ENCODE results near the gene ARRB1. TPM values are rescaled to one million over a fixed set of nuclear protein-coding genes. Genes with fewer than 3 reads are reported as not detected.
"Not testable (repeated sequence)": the region's sequence is repeated elsewhere in the genome, so short reads cannot be mapped to it uniquely, and the experiment has no call there.

ARRB1 gene
- total RNA-seq = 44.5 and 52.1 TPM in 2 replicates

DNA sequence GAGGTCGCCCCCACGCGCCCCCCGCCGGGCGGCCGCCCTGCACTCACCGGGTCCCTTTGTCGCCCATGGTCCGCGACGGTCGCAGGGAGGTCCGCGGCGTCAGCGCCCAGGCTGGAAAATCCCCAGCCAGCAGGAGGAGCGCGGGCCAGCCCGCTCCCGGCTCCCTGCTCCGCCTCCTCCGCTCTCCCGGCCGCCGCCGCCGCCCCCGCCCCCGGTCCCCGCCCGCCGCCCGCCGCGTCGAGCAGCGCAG is at the start of gene ARRB1:
ARRB1 (minus strand) TSS at position 121 of the 250 bp plus-strand sequence; CDS start at position 67, 54 bp downstream.
- intact Hi-C loops (cut with micrococcal nuclease) = loop anchor here (1.0 to 2.0 kb wide), 3 partner anchors 11 to 71 kb away; no protein-coding TSS in a partner anchor

DNA sequence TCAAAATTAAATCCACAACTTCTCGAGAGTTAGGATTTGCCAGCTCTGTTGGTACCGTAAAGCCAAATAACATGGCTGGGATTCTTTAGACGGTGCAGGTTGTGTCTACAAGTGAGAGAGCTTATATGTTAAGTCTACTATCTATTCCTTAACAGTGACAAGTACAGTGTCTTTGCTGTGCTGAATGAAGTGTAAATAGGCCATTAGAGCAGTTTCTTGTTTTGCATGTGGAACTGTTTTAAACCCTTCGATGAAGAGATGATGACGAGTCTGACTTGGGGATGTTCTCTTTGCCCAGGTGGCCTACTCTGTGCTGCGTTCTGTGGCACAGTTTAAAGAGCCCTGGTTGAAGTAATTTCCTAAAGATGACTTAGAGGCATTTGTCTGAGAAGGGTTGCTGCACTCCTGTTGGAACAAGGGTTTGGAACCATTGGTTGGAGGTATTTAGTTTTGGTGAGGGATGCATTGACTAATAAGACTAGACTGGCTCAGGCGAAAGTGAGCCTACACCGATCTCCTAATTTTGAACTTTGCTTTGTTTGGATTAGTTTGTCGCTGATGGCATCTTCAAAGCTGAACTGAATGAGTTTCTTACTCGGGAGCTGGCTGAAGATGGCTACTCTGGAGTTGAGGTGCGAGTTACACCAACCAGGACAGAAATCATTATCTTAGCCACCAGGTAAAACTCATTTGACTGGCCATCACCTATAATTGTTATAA is 48.8 kb upstream of the ARRB1 start:
- intact Hi-C loops (cut with micrococcal nuclease) = no loop called here

DNA sequence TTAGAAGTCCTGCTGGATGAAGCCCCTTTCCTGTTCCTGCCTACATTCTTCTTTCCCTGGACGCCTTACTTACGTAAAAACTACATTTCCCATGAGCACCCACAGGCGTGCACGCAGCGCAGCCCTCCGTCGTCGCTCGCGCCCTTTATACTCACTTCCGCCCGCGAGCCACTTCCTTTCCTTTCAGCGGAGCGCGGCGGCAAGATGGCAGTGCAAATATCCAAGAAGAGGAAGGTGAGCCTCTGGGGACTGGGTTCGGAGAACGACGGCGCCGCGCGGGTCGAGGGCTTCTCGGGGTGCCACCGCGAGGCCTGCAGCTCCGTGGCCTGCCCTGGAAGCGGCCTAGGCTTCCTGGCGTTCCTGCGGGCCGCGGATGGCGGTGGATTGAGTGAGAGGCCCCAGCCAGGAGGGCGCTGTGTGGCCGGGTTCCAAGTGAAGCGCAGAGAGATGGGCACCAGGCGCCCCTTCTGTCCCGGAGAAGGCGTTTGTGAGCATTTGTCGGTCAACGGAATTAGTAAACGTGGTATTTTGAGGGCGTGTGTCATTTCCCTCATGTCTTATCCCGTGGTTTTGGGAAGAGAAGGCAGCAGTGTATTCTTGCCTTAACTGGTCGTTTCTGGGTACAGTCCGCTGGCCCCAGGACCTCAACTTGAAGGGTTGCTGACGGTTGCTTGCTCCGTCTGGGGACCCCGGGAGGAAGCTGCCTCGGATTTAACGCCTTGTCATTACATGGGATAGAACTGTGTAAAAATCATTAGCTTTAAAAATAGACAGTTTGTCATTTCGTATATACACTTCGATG is 48.1 kb upstream of the ARRB1 start, which contains the start of gene RPS3:
RPS3 (plus strand) TSS at position 175 of the 802 bp plus-strand sequence; CDS start at position 205, 30 bp downstream.
- intact Hi-C loops (cut with micrococcal nuclease) = loop anchor here (1.0 to 2.0 kb wide), 8 partner anchors 11 to 450 kb away; partner anchors contain the start of genes NEU3, SERPINH1, SPCS2 and UVRAG

DNA sequence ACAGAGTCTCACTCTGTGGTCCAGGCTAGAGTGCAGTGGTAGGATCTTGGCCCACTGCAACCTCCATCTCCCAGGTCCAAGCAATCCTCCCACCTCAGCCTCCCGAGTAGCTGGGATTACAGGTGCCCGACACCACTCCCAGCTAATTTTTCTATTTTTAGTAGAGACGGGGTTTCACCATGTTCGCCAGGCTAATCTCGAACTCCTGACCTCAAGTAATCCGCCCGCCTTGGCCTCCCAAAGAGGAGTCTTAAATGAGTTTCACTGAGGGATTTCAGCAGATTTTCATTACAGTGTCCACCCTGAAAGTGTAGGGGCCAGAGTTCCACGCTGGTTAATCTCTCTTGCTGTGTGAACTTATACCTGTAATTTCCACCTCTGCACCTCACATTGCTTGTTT is 47.4 kb upstream of the ARRB1 start:
- intact Hi-C loops (cut with micrococcal nuclease) = loop anchor here (1.0 to 2.0 kb wide), 8 partner anchors 11 to 450 kb away; partner anchors contain the start of genes NEU3, SERPINH1, SPCS2 and UVRAG

DNA sequence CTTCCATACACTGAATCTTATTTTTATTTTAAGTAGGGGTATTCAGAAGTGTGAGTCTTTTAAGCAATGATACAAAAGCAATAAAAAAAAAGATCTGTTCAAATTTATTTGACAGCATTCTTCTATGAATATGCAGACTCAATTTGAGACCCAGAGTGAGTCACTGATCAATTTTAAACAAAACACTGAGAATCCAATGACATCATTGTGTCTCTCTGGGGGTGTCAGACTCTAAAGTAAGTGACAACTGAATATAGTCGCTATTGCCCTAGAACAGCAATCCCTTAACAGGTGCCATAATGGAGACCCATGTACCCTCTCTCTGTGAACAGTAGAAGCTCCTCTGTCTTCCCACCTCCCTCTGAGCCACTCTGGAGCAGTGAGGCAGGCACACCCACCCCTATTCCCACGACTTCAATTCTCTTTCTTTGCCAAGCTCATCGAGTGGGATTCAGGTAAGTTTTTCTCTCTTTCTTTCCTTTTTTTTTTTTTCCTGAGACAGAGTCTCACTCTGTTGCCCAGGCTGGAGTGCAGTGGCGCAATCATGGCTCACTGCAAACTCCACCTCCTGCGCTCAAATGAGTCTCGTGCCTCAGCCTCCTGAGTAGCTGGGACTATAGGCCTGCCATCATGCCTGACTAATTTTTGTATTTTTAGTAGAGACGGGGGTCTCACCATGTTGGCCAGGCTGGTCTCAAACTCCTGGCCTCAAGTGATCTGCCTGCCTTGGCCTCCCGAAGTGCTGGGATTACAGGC is 42.8 kb upstream of the ARRB1 start:
- intact Hi-C loops (cut with micrococcal nuclease) = no loop called here

DNA sequence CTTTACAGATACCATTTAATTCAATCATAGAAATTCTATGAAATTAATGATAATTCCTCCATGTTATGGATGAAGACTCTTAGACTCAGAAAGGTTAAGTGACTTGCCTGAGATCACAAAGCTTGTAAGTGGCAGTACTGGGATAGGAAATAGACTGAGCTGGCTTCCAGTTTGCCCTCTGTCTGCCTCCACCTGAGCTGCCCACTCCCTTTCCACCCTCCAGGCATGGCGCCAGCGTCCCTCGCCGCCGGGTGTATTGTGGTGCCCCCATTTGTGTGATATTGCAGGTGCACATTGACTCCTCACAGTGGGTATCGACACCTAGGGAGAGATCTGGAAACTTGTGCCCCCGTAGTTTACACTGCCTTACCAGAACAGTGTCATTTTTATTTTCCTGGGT is 38.5 kb upstream of the ARRB1 start:
- intact Hi-C loops (cut with micrococcal nuclease) = loop anchor here (2.0 kb wide), 1 partner anchor 189 kb away; no protein-coding TSS in a partner anchor

DNA sequence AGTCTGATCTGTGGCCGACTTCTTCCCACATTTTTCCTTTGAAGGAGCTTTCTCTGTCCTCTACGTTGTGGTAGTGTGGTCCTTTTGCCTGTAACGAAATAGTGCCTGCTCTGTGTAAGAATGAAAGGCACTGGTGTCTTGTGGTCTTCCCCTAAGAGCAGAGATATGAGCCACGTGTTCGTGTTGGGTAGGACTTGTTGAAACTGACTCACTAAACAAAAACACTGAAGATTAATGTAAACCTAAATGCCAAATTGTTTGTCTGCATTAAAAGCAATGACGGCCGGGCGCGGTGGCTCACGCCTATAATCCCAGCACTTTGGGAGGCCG is 37.8 kb upstream of the ARRB1 start:
- intact Hi-C loops (cut with micrococcal nuclease) = loop anchor here (2.0 kb wide), 1 partner anchor 190 kb away; no protein-coding TSS in a partner anchor

DNA sequence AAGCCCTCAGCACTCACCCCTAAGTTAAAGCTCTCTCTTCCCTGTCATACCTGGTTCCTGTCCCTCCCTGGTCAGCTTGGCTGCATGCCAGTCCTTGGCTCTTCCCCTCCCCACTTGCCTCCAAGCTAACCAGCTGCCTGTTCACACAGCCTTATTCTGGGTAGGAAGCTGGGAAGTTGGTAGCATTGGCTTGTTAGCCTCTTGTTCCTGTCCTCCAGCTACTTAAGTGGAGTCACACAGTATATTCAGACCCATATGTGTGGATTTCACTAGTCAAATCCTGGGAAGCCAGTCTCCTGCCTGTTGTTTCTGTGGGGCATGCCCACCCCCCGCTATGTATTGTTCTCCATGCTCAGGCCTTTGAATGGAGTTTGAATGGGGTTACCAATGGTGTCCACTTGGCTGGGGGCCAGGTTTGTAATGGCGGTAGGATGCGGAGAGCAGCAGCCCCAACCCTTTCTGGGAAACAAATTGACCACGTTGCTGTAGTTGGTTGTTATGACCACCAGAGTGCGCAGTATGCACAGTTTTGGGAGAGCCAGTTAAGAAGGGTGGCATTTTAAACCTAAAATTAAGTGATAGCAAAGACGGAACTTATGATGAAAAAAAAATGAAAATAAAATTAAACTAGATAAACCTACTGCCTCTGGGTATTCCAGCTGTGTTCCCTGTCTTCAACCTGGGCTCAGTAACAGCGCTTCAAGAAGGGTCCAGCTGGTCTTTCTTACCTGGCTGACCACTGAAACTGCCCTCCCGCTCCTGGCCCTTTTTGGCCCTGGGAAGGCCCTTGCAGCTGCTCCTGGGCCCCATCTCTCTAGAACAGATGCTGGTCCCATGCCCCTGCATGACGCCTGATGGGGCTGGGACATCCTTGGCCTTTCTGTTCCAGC is 37.2 kb upstream of the ARRB1 start:
- intact Hi-C loops (cut with micrococcal nuclease) = loop anchor here (1.0 to 2.0 kb wide), 8 partner anchors 11 to 479 kb away; partner anchors contain the start of gene RPS3

DNA sequence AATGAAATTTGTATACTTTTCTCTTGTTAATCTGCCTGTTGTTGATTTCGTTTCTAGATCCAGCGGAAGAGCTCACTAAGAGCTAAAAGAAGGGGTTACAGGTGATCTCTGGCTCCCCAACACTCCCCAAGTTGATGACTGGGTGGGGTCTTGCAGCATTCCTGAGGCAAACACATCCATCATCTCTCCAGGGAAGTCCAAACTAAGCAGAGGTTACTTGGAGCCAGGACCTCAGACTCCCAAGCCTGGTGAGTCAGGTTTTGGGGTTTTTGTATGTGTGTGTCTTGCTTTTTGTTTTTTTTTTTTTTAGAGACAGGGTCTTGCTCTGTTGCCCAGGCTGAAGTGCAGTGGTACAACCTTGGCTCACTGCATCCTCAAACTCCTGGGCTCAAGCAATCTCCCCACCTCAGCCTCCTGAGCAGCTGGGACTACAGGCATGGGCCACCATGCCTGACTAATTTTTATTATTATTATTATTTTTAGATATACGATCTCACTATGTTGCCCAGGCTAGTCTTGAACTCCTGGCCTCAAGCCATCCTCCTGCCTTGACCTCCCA is 36.4 kb upstream of the ARRB1 start:
- intact Hi-C loops (cut with micrococcal nuclease) = loop anchor here (1.0 to 2.0 kb wide), 8 partner anchors 11 to 479 kb away; partner anchors contain the start of gene RPS3

DNA sequence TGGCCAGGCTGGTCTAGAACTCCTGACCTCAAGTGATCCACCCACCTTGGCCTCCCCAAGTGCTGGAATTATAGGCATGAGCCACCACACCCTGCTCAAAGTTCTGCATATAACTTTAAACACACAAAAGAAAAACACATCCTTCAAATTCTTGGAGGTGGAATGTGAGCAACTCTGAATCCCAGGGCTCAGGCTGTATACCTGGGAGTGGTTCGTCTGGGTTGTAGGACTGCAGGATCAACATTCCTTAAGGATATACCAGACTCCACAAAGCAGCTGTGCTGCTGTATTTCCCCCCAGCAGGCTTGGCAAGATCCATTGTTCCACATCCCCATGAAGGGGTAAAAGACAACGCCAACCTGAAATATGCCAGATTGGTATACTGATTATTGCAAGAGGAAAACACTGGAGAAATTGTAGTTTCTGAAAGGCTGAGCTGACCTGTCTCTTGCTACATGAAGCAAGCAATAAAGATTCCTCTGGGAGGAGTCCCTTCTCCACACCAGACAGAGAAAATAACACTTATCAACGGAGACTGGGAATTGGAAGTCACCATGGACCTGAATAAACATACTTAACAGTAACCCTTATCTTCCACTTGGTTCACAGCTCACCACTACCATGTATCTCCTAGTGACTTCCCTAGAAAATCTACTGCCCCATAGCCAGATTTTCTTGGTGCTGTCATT is 35.6 kb upstream of the ARRB1 start:
- intact Hi-C loops (cut with micrococcal nuclease) = no loop called here

DNA sequence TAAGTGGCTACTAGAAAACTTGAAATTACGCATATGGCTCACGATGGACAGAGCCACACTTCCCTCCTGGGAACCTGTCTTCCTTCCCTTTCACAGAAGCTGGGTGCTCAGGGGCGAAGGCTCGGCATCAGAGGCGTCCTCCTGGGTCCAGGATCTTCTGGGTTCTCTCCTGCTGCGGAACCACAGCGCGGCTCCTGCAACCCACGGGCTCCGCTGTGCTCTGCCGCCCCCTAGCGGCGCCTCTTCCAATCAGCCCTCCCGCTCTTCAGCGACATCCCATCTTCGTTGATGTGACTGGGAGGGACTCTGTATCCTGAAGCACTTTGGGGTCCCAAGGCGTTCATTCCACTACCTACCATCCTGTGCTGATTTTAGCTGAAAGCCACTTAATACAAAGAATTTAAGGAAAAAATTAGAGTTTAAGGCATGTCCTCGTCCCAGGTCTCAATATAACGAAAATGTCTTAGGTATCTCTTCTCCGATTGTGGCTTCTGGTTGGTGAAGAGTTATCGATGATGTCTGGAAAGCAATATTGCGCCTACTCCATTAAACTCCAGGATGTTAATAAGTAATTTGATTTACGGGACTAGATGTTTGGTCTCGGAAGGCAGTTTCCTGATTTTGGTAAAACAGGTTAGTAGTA is 33.1 kb upstream of the ARRB1 start:
- intact Hi-C loops (cut with micrococcal nuclease) = loop anchor here (1.0 to 5.0 kb wide), 7 partner anchors 32 to 242 kb away; no protein-coding TSS in a partner anchor

DNA sequence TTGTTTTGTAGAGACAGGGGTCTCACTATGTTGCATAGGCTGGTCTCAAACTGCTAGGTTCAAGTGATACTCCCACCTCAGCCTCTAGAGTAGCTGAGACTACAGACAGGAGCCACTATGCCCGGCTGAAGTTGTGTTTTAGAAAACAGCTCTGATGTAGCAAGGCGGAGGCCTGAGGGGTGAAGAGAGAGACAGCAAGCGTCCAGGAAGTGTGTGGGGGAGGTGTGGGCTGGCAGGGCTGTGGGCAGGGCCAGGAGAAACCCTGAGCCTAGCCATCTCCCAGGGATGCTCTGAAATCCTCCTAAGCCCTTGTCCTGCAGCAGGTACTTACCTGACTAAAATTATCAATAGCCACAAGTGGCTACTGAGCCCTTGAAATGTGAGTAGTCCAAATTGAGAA is 31.8 kb upstream of the ARRB1 start:
- intact Hi-C loops (cut with micrococcal nuclease) = loop anchor here (5.0 kb wide), 2 partner anchors 41 to 241 kb away; no protein-coding TSS in a partner anchor

DNA sequence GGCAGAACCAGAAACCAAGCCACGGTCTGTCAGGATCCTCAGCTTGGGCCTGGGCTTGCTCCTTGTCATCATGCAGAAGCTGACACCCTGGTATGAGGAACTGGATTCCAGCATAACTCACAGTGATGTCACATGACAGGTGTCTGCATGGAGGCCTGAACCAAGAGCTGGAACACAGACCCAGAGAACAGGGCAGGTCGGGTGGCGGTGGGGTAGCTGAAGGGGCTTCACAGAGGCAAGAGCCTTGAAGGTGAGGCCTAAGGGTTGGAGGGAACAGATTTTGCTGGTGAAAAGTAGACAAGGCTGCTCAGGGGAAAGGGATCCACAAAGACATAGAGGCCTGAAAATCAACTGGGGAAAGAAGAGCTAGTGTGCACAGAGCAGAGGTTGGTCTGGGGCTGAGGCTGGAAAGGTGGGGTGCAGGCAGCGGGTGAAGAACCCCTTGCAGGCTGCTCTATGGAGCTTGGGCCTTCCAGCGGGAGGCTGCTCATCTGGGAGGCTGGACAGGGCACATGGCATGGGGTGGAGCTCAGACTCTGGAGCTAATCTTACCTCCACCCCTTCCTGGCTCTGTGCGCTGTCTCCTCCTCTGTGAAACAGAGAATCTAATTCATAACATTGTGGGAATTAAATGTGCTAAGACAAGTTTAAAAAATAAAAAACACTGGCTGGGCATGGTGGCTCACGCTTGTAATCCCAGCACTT is 29.4 kb upstream of the ARRB1 start:
- intact Hi-C loops (cut with micrococcal nuclease) = loop anchor here (5.0 kb wide), 2 partner anchors 39 to 239 kb away; no protein-coding TSS in a partner anchor

DNA sequence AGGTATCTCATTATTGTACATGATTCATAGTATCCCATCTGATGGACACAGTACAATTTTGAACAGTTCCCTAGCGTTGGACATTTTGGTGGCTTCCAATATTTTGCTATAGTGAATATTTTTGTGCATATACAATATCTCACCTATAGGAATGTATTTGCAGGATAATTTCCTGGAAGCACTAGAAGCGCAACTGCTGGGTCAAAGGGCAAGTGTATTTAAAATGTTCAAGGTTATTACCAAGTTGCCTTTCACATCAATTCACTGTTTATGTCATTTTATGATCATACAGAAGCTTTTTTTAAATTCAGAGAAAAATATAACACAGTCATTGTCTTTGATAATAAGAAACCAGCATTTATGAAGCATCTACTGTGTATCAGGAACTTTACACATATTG is 28.8 kb upstream of the ARRB1 start:
- intact Hi-C loops (cut with micrococcal nuclease) = loop anchor here (5.0 kb wide), 2 partner anchors 38 to 238 kb away; no protein-coding TSS in a partner anchor

DNA sequence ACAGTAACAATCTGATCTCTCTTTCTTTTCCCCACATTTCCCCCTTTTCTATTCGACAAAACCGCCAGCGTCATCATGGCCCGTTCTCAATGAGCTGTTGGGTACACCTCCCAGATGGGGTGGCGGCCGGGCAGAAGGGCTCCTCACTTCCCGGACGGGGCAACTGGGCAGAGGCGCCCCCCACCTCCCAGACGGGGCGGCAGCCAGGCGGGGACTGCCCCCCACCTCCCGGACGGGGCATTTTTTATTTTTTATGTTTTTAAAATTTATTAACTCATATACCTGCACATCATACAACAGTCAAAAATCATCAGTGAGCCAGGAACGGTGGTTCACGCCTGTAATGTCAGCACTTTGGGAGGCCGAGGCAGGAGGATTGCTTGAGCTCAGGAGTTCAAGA is 27.3 kb upstream of the ARRB1 start:
- intact Hi-C loops (cut with micrococcal nuclease) = not testable (repeated sequence)

DNA sequence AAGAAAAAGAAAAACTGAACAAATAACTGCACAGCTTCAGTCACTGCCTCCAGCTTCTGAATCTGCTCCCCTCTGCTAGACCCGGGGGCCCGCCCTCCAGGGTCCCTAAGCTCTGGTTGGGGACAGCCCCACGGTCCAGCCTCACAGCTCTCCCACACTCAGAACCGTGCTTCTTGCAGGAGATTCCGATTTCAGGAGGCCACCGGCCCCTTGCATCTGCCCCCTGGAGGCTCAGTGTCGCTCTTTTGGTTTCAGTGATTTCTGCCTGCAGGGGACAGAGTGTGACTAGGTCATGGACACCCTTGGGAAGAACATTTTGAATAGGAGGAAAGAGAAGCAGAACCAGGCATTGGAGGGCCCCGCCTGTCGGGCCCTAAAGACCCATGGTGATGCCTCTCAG is 24.7 kb upstream of the ARRB1 start:
- intact Hi-C loops (cut with micrococcal nuclease) = no loop called here

DNA sequence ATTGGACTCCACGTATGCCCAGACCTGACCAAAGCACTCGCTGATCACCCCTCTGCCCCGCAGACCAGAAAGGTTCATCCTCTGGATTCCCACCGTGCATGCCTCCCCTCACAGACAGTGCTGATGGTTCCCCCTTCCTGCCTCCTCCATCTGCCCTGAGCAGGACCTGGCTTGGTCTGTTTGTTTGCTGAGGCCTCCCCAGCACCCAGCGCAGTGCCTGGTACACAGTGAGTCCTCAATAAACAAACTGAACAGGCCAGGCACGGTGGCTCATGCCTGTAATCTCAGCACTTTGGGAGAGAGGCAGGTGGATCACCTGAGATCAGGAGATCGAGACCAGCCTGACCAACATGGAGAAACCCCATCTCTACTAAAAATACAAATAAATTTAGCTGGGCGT is 24.2 kb upstream of the ARRB1 start:
- intact Hi-C loops (cut with micrococcal nuclease) = no loop called here

DNA sequence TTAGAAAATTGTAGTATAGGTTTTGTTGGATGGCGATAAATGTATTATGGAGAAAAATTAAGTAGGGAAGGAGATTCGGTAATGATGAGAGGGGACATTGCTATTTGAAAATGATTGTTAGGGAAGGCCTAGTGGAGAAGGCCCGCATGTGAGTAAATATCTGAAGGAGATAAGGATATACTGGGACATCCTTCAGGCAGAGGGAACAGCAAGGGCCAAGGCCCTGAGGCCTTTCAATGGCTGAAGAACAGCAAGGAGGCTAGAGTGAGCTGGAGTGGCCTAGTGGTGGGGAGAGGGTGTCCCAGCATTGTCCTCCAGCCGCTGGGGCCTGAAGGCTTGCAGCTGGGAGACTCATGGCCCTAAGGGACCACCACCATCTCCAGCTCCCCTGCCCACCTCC is 23.2 kb upstream of the ARRB1 start:
- intact Hi-C loops (cut with micrococcal nuclease) = no loop called here
